Hepatocyte (in vitro differentiated cells): Measurements from ENCODE around the gene SBK3.

ENCODE experiments used
- EZH2 ChIP-seq: fragments of 200-600 bp; sonication (generic); IDR thresholded peaks from 2 replicates; pipeline ENCODE4 v1.6.1; 2016; ENCODE audit warnings: antibody characterized with exemption, mild to moderate bottlenecking, borderline replicate concordance
- EZH2phosphoT487 ChIP-seq: fragments of 200-600 bp; sonication (generic); IDR thresholded peaks from one replicate; pipeline ENCODE4 v1.6.1; 2018; ENCODE audit warnings: antibody characterized with exemption, mild to moderate bottlenecking, low read depth, moderate library complexity; ENCODE audit not compliant: unreplicated experiment, severe bottlenecking
- TF ChIP-seq, protein P1 (sequence below): fragments of 200-600 bp; sonication (generic); IDR thresholded peaks from 2 replicates; pipeline ENCODE4 v1.5.1; 2016; ENCODE audit warnings: antibody characterized with exemption, mild to moderate bottlenecking; ENCODE audit not compliant: poor library complexity

DNA sequence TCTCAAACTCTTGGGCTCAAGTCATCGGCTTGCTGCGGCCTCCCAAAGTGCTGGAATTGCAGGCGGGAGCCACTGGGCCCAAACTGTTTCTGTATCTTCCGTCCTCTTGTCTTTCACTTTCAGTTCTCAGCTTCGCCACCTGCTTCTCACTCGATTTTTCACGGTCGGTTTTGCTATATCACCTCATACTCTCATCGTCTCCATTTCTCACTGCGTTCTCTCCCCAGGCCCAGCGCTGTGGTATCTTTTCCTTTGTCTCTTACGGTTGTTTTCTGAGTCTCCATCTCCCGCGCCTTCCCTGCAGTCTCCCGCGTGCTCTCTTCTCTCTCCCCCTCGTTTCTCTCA is 42.2 kb downstream of the SBK3 start:
- TF ChIP-seq, protein P1, sequence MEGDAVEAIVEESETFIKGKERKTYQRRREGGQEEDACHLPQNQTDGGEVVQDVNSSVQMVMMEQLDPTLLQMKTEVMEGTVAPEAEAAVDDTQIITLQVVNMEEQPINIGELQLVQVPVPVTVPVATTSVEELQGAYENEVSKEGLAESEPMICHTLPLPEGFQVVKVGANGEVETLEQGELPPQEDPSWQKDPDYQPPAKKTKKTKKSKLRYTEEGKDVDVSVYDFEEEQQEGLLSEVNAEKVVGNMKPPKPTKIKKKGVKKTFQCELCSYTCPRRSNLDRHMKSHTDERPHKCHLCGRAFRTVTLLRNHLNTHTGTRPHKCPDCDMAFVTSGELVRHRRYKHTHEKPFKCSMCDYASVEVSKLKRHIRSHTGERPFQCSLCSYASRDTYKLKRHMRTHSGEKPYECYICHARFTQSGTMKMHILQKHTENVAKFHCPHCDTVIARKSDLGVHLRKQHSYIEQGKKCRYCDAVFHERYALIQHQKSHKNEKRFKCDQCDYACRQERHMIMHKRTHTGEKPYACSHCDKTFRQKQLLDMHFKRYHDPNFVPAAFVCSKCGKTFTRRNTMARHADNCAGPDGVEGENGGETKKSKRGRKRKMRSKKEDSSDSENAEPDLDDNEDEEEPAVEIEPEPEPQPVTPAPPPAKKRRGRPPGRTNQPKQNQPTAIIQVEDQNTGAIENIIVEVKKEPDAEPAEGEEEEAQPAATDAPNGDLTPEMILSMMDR, result no peak
- TF ChIP-seq EZH2phosphoT487, result no peak
- TF ChIP-seq EZH2, result no peak
